Stimulated activated CD8-positive, alpha-beta memory T cell treated with anti-CD3 and anti-CD28 coated beads, Interleukin-7, amount 100 ng/mL, for 24 hours (primary cell): ENCODE data around the gene MYBPC1.
"Not testable (repeated sequence)": the region's sequence is repeated elsewhere in the genome, so short reads cannot be mapped to it uniquely, and the experiment has no call there.

ENCODE experiments used
- DNase-seq: peaks from one replicate; pipeline ENCODE4 v3.0.0-alpha.2; 2020; ENCODE audit warnings: low read depth

The MYBPC1 gene

DNA sequence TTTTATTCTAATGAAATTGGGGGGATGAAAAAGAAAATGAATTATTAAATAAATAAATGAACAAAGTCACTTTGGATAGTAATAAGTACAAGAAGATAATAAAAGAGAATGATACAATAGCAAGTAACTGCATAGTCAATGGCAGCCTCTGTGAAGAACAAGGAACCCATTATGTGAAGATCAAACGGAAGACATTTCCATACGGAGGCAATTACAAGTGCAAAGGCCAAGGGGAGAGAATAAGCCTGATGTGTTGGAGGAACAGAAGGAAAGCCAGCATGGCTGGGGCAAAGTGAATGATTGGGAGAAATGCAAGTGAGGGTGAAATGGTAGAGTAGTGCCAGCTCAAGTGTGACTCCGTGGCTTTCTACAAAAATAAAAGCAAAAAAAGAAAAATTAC is 58.7 kb downstream of the MYBPC1 start:
- no peak for DNase-seq

GRCh38 chr12:101654442-101654841 is 59.7 kb downstream of the MYBPC1 start:
- no peak for DNase-seq

- no peak for DNase-seq
These were observed 60.6 kb downstream of the MYBPC1 start for GRCh38 chr12:101655393-101655792.

GRCh38 chr12:101660662-101661061 is 65.9 kb downstream of the MYBPC1 start:
- DNase-seq = not testable (repeated sequence)

GRCh38 chr12:101663298-101663697 is 68.5 kb downstream of the MYBPC1 start:
- DNase-seq = no peak

DNA sequence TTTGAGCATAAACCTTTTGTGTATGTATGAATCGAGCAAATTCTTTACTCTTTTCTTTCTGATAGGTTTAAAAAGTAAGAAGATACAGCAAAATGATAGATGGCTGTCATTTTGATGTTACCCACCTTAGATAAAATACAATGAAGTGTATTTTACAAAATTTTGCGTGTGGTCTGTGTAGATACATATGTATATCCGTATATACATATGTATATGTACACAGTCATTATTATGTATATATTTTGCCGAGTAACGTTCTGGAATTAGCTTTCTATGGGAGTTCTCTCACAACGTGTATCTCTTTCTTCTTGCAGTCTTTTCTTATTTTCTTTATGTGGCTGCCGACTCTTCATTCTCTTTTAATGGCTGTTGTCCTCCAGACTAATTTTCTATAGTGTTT is 70.2 kb downstream of the MYBPC1 start:
- no peak for DNase-seq

- no peak for DNase-seq
These were observed 71.4 kb downstream of the MYBPC1 start for GRCh38 chr12:101666052-101666728.

GRCh38 chr12:101667591-101667990 is 72.8 kb downstream of the MYBPC1 start:
- DNase-seq = no peak

GRCh38 chr12:101670007-101670671 is 75.4 kb downstream of the MYBPC1 start:
- no peak for DNase-seq

- DNase-seq = no peak
These were observed 76.5 kb downstream of the MYBPC1 start for GRCh38 chr12:101671157-101671791.

DNA sequence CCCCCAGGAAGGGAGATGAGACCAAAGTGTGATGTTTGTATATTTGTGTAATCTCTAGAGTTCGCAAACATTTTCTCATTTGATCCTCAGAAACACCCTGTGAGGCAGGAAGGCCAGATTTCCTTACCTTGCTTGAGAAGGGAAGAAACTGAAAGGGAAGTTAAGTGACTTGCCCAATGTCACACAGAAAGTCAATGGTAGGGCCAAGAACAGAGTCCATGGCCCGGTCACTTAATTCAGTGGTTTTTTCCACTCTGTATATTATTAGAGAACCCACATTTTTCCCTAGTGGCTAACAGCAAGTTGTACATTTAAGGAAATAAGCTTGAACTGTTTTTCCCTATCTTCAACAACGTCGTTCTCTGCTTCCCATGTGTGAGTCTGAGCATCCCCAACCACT is 77.1 kb downstream of the MYBPC1 start:
- DNase-seq = no peak

DNA sequence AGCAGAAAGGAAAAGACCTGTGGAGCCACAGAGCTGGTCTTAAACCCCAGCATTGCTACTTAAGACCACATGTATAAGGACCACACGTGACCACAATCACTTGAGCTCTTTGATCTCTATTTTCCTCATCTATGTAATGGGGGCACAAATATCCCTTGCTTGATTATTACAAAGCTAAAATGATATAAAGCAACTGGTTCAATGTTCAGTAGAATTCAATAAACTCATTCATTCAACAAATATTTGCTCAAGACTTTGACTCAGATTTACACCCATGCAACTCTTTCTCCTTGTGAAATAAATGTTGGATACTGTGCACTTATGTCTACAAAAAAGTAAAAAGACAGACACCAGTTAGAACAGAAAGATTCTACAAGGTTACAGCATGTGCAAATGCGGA is 80.8 kb downstream of the MYBPC1 start:
- no peak for DNase-seq

DNA sequence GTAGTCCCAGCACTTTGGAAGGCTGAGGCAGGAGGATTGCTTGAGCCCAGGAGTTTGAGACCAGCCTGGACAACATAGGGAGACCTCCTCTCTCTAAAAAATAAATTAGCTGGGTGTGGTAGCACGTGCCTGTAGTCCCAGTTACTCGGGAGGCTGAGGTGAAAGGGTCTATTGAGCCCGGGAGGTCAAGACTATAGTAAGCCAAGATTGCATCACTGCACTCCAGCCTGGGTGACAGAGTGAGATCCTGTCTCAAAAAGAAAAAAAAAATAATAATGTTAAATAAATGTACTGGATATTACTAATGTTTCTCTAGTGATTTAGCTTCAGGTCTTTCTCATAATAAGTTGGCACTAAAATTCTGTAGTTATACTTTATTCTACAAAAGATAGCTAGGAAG is 81.7 kb downstream of the MYBPC1 start:
- DNase-seq = not testable (repeated sequence)

DNA sequence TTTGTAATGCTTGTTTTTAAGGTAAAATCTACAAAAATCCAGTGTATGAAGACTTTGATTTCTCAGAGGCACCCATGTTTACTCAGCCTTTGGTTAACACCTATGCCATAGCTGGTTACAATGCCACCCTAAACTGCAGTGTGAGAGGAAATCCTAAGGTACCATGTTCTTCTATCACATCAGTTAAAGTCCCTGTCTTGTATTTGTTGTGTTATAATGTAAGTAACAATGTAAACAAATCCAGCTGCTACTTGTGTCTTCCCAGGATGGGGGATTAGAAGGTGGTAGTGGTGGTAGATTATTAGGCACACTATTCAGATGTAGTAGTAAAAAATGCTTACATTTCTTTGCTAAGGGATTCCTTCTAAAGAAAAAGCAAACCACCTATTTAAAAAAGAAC is 83.3 kb downstream of the MYBPC1 start:
- no peak for DNase-seq

- no peak for DNase-seq
These were observed 85.5 kb downstream of the MYBPC1 start for GRCh38 chr12:101680240-101680639.

GRCh38 chr12:101680647-101681046 is 85.9 kb downstream of the MYBPC1 start:
- no peak for DNase-seq

DNA sequence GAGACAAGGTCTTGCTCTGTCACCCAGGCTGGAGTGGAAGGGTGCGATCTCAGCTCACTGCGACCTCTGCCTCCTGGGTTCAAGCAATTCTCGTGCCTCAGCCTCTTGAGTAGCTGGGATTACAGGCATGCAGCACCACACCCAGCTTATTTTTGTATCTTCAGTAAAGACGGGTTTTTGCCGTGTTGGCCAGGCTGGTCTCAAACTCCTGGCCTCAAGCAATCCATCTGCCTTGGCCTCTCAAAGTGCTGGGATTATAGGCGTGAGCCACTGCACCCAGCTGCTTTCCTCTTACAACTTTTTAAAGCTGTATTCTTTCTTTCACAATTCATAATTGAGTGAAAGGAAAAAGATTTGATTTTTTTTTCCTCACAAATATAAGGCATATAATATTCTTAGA is 86.9 kb downstream of the MYBPC1 start:
- DNase-seq = not testable (repeated sequence)

- no peak for DNase-seq
These were observed 90.3 kb downstream of the MYBPC1 start for GRCh38 chr12:101685092-101685491.

DNA sequence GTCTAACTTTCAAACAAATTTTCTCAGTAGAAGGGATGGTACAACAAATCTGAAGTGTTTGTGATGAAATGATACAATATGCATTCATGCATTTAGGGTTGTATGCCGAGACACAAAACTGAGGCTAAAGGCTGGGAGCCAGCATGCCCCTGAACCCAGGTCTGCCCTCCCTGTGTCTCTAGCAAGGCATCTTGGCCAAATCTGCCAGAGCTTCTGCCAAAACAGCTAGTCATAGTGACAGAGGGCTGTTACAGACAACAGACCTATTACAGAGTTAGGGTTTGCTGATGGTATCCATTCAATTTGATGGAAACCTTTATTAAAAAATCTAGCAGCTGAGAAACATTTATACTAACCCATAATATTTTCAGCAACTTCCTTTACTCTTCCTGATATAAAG is 91.4 kb downstream of the MYBPC1 start:
- no peak for DNase-seq

- DNase-seq = no peak
These were observed 95.8 kb downstream of the MYBPC1 start for GRCh38 chr12:101690544-101691098.

DNA sequence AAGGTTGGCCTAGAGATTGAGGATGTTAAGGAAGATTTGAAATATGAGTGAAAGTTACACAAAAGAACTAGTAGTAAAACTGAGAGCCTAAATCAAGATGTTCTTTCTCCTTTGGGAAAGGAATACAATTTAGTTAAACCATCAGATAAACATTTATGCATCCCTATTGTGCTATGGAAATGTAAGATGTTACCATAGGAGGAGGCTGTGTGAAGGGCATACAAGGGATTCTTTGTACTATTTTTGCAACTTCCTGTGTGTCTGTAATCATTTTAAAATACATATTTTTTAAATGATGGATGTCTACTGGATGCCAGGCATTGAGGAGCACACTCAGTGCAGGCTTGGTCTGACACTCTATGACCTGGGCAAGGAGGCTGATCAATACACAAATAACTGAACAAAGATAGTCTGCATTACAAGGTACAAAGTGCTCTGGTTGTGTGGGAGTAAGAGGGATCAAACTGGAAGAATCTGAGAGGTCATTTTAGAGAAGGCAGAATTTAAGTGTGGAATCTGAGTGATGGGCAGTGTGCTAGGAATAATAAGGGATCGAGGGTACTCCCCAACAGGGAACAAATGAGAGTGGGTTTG is 96.8 kb downstream of the MYBPC1 start:
- no peak for DNase-seq

DNA sequence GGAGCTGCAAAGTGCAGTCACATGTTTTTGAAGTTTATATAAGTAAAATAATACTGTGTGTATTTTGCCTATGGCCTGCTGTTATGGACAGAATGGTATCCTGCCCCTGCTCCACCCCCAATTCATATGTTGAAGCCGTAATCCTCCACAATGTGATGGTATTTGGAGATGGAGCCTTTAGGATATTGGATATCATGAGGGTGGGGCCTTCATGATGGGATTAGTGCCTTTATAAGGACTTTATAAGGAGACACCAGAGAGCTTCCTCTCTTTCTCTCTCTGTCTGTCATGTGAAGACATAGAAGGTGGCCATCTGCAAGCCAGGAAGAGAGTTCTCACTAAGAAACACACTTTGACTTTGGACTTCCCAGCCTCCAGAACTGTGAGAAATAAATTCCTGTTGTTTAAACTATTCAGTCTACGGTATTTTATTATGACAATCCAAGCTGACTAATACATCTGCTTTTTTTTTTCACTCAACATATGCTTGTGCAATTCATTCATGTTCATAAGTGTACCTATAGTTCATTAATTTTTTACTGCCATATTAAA is 99.6 kb downstream of the MYBPC1 start:
- no peak for DNase-seq
